ENCODE results near the gene SRSF2.
"Not testable (repeated sequence)": the region's sequence is repeated elsewhere in the genome, so short reads cannot be mapped to it uniquely, and the experiment has no call there.

SRSF2 gene

GRCh38 chr17:76737082-76737675 lies at the start of gene SRSF2:
SRSF2 (minus strand) TSS chr17:76737331; CDS start chr17:76737160, 171 bp downstream.
- peak; percentile 99 for DNase-seq

- no peak for DNase-seq
These were observed 47.8 kb upstream of the SRSF2 start for GRCh38 chr17:76784926-76785325.

- no peak for DNase-seq
These were observed 46.0 kb upstream of the SRSF2 start for GRCh38 chr17:76783146-76783545.

GRCh38 chr17:76781056-76781982 lies 44.2 kb upstream of the SRSF2 start:
- no peak for DNase-seq

- no peak for DNase-seq
These were observed 38.0 kb upstream of the SRSF2 start for GRCh38 chr17:76775021-76775600.

- DNase-seq = peak; percentile 26
These were observed 35.9 kb upstream of the SRSF2 start for GRCh38 chr17:76772842-76773525.

- DNase-seq = no peak
These were observed 21.4 kb upstream of the SRSF2 start for GRCh38 chr17:76758570-76758969.

GRCh38 chr17:76757256-76757655 lies 20.1 kb upstream of the SRSF2 start:
- DNase-seq = no peak

- DNase-seq = no peak
These were observed 18.2 kb upstream of the SRSF2 start for GRCh38 chr17:76755285-76755684.

- DNase-seq = no peak
These were observed 16.2 kb upstream of the SRSF2 start for GRCh38 chr17:76753061-76753961.

GRCh38 chr17:76752006-76752405 lies 14.9 kb upstream of the SRSF2 start:
- DNase-seq = no peak

GRCh38 chr17:76751416-76751993 lies 14.4 kb upstream of the SRSF2 start:
- DNase-seq = no peak

- DNase-seq = no peak
These were observed 11.5 kb upstream of the SRSF2 start for GRCh38 chr17:76748657-76749056.

GRCh38 chr17:76747716-76748363 lies 10.7 kb upstream of the SRSF2 start:
- no peak for DNase-seq

GRCh38 chr17:76745785-76746184 lies 8.7 kb upstream of the SRSF2 start:
- DNase-seq = not testable (repeated sequence)

GRCh38 chr17:76744747-76745146 lies 7.6 kb upstream of the SRSF2 start:
- DNase-seq = no peak

GRCh38 chr17:76742958-76743357 lies 5.8 kb upstream of the SRSF2 start:
- DNase-seq = no peak

GRCh38 chr17:76740329-76741118 lies 3.4 kb upstream of the SRSF2 start:
- no peak for DNase-seq

GRCh38 chr17:76739568-76740115 lies 2.5 kb upstream of the SRSF2 start:
- DNase-seq = not testable (repeated sequence)

- peak; percentile 27 for DNase-seq
These were observed 1.3 kb upstream of the SRSF2 start for GRCh38 chr17:76738468-76738850.

Measured in DMS53 (cell line).